ENCODE data around the gene EEIG2. TPM values are rescaled to one million over a fixed set of nuclear protein-coding genes. Genes with fewer than 3 reads are reported as not detected.

Gene EEIG2
- polyA plus RNA-seq, 2 of the 4 experiments (the other 2 are of a cell fraction): 5.3 to 7.9 TPM

- FAIRE-seq (no peak), ATAC-seq (no peak), DNase-seq (ENCODE audit: low read depth in 1 of 2, low spot score in 1 of 2) (no peak)
- CTCF ChIA-PET: no interaction called here
- Histone ChIP-seq H3K4me2 (no peak overlapping the region), H3K27ac (no peak overlapping the region), H3K4me1 (peaks cover 33% of the 10 kb centered on the region), H3K9me3 (no peaks in the 10 kb centered on the region), H3K4me3 (no peak overlapping the region)
- no peak for TF ChIP-seq RNF2 (IDR thresholded peaks at IDR 0.05; ENCODE audit: borderline replicate concordance, low read depth)
- TF ChIP-seq CEBPB (IDR thresholded peaks at IDR 0.05): no peak
- TF ChIP-seq, protein P1, sequence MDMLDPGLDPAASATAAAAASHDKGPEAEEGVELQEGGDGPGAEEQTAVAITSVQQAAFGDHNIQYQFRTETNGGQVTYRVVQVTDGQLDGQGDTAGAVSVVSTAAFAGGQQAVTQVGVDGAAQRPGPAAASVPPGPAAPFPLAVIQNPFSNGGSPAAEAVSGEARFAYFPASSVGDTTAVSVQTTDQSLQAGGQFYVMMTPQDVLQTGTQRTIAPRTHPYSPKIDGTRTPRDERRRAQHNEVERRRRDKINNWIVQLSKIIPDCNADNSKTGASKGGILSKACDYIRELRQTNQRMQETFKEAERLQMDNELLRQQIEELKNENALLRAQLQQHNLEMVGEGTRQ (IDR thresholded peaks at IDR 0.05): no peak
- POLR2A ChIA-PET: no interaction called here
- 87% methylated on average over 5 of the region's 5 CpGs for WGBS (ENCODE audit: missing lambda C conversion rate)
These were observed 32.3 kb downstream of the EEIG2 start for GRCh38 chr1:108592030-108592759.

- ChIA-PET POLR2A (no interaction called here), CTCF (no interaction called here)
- Histone ChIP-seq H3K9me3 (no peaks in the 10 kb centered on the region), H3K4me1 (peaks cover 33% of the 10 kb centered on the region), H3K27ac (no peak overlapping the region), H3K4me2 (no peak overlapping the region), H3K4me3 (no peak overlapping the region)
- DNase-seq (ENCODE audit: low read depth in 1 of 2, low spot score in 1 of 2) (no peak), ATAC-seq (no peak), FAIRE-seq (no peak)
- 74% methylated on average over 2 of the region's 2 CpGs for WGBS (ENCODE audit: missing lambda C conversion rate)
- TF ChIP-seq RAD21 (conservative IDR thresholded peaks at IDR 0.05 in 1 of 2, IDR thresholded peaks at IDR 0.05 in 1 of 2) (no peak), HMGXB4 (CRISPR knock-in tag; IDR thresholded peaks at IDR 0.05; ENCODE audit: borderline replicate concordance) (no peak), NPAS2 (CRISPR knock-in tag; IDR thresholded peaks at IDR 0.05; ENCODE audit: borderline replicate concordance) (no peak), MAFK (IDR thresholded peaks at IDR 0.05; ENCODE audit: partially characterized antibody) (no peak), POLR2A (IDR thresholded peaks at IDR 0.05; ENCODE audit: low read length) (no peak), NR3C1 (IDR thresholded peaks at IDR 0.05) (no peak), HEYL (CRISPR knock-in tag; IDR thresholded peaks at IDR 0.05) (no peak), CEBPB (IDR thresholded peaks at IDR 0.05) (no peak), FOSB (CRISPR knock-in tag; IDR thresholded peaks at IDR 0.05) (no peak), GATA3 (IDR thresholded peaks at IDR 0.05; ENCODE audit: borderline replicate concordance) (no peak), REST (IDR thresholded peaks at IDR 0.05) (no peak), PHF8 (IDR thresholded peaks at IDR 0.05; ENCODE audit: borderline replicate concordance, low read depth) (no peak), FOXS1 (CRISPR knock-in tag; IDR thresholded peaks at IDR 0.05) (no peak), PBX3 (IDR thresholded peaks at IDR 0.05) (no peak), HOXB13 (CRISPR knock-in tag; IDR thresholded peaks at IDR 0.05; ENCODE audit: low read depth) (no peak), NFE2L2 (conservative IDR thresholded peaks at IDR 0.05; ENCODE audit: low read length) (no peak), HOXA7 (CRISPR knock-in tag; IDR thresholded peaks at IDR 0.05) (no peak)
These were observed 33.5 kb downstream of the EEIG2 start for GRCh38 chr1:108593448-108593847.
